ENCODE results near the gene UNC50. TPM values are rescaled to one million over a fixed set of nuclear protein-coding genes. Genes with fewer than 3 reads are reported as not detected.

UNC50 gene
- total and polyA plus RNA-seq, 8 donors, result 48.1 to 63.6 (median 54.6) TPM

DNA sequence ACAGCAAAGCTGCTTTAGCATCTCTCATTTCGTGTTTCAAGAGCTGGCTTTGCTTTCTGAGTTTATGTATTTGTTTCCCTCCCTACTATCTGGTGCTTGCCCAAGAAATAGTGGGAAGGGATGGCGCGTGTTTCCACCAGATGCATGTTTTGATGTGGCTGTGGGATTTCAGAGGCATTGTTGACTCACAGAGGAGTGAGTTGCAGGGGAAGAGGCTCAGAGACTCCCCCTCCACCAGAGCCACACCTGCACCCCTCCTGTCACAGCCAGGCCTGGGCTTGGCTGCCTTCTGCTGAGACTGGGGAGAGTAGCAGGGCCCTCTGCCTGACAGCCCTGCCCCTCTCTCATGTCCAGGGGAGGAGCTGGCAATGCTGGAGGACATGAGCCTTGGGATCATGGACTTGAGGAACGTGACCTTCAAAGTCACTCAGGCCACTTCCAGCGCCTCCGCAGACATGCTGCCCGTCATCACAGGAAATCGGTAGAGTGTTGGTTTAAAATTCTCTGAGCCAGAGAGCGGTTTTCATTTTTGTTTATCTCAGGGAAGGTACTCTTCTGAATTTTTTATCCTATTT lies 43.0 kb upstream of the UNC50 start:
- ATAC-seq (no peak), DNase-seq (no peak)
- Histone ChIP-seq H3K4me3 (no peak overlapping the region), H3K4me1 (peaks cover 0 to 3% of the 10 kb centered on the region in 2 donors), H3K27me3 (no peaks in the 10 kb centered on the region), H3K36me3 (peaks cover 0 to 82% of the 10 kb centered on the region in 2 donors), H3K27ac (no peak overlapping the region), H3K9me3 (no peaks in the 10 kb centered on the region)
- intact Hi-C loops (cut with DNase I), result no loop called here
- TF ChIP-seq, protein P1, sequence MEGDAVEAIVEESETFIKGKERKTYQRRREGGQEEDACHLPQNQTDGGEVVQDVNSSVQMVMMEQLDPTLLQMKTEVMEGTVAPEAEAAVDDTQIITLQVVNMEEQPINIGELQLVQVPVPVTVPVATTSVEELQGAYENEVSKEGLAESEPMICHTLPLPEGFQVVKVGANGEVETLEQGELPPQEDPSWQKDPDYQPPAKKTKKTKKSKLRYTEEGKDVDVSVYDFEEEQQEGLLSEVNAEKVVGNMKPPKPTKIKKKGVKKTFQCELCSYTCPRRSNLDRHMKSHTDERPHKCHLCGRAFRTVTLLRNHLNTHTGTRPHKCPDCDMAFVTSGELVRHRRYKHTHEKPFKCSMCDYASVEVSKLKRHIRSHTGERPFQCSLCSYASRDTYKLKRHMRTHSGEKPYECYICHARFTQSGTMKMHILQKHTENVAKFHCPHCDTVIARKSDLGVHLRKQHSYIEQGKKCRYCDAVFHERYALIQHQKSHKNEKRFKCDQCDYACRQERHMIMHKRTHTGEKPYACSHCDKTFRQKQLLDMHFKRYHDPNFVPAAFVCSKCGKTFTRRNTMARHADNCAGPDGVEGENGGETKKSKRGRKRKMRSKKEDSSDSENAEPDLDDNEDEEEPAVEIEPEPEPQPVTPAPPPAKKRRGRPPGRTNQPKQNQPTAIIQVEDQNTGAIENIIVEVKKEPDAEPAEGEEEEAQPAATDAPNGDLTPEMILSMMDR (IDR thresholded peaks at IDR 0.05), result no peak

DNA sequence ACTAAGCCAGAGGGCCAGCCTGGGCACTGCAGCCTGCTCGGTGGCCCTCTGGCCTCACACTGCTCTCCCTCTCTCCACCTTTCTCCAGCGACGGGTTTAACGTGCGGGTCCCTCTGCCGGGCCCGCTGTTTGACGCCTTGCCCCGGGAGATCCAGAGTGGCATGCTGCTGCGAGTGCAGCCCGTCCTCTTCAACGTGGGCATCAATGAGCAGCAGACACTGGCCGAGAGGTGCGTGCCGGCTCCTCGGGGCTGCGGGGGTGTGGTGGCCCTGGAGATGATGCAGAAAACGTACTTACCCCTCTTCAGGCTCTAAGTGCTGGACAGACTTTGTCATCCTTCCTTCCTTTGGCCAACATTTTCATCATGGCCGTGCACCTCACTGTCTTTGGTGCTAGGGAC lies 42.4 kb upstream of the UNC50 start:
- H3K36me3 ChIP-seq, result peaks cover 0 to 83% of the 10 kb centered on the region in 2 donors
- no peak for DNase-seq
- H3K4me1 ChIP-seq, result peaks cover 0 to 3% of the 10 kb centered on the region in 2 donors
- H3K27ac ChIP-seq, result no peak overlapping the region
- H3K27me3 ChIP-seq, result no peaks in the 10 kb centered on the region
- no peak overlapping the region for H3K4me3 ChIP-seq
- no peaks in the 10 kb centered on the region for H3K9me3 ChIP-seq
- TF ChIP-seq, protein P1 (IDR thresholded peaks at IDR 0.05), result no peak
- intact Hi-C loops (cut with DNase I), result no loop called here
- ATAC-seq, result no peak

DNA sequence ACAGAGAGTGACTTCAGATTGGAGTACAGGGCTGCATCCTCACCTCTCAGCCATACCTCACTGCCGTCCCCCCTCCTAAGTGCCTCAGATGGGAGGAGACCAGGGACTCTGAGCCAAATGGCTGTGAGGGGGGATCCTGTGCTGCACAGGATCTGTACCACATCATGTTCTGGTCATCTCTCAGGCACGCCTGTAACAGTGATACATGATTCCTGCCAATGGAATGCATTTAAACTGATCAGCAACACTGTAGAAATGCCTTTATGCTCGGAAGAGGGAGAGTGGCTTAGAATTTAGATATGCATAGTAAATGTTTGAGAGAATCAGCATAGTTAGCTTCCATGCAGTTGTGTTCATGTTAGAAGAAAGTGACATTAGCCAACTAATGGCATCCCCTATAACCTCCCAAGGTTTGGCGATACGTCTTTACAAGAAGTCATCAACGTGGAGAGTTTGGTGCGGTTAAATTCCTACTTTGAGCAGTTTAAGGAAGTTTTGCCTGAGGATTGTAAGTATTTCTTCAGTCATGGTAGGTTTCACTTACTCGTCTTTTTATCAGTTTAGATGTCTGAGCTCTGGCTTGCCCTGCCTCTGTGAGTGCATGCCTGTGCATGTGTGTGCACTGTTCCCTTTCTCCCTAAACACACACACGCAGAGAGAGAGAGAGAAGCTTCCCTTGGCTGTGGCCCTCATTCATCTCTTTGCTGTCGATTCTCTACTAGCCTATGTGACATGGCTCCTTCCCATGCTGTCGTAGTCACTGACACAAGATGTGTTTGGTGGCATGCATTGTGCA lies 40.0 kb upstream of the UNC50 start:
- H3K9me3 ChIP-seq, result no peaks in the 10 kb centered on the region
- TF ChIP-seq, protein P1 (IDR thresholded peaks at IDR 0.05), result no peak
- DNase-seq (no peak), ATAC-seq (no peak)
- H3K4me1 ChIP-seq, result no peaks in the 10 kb centered on the region
- H3K27me3 ChIP-seq, result no peaks in the 10 kb centered on the region
- H3K36me3 ChIP-seq, result peaks cover 0 to 100% of the 10 kb centered on the region in 2 donors
- no peak overlapping the region for H3K4me3 ChIP-seq
- H3K27ac ChIP-seq, result no peak overlapping the region
- intact Hi-C loops (cut with DNase I), result no loop called here

DNA sequence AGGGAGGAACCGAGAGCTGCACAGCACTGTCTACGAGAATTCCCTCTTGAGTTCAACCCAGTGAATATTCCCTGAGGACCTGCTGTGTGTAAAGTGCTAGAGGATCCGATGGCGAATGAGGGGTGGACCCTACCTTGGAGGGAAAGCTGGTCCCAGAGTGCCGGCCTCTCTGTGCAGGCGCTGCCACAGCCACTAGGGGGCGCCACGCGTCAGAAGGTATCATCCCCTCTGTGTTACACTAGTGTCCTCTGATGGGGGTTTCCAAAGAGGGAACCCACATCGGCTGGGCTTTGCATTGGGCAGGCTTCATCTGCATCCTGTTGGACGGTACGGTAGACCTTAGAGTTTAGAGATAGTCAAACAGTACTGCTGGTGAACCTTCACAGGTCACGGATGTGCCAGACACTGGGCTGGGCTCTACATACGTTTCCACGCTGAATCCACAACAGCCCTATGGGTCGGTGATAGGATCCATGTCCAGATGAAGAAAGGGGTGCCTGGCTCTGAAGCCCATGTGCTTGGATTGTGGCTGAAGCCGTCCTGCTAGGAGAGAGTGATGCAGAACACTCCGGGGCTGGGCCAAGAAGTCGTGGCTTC lies 39.1 kb upstream of the UNC50 start:
- H3K27ac ChIP-seq, result no peak overlapping the region
- no peaks in the 10 kb centered on the region for H3K4me1 ChIP-seq
- H3K27me3 ChIP-seq, result no peaks in the 10 kb centered on the region
- peaks cover 0 to 100% of the 10 kb centered on the region in 2 donors for H3K36me3 ChIP-seq
- intact Hi-C loops (cut with DNase I), result no loop called here
- TF ChIP-seq, protein P1 (IDR thresholded peaks at IDR 0.05), result peak; percentile 74 to 89
- no peaks in the 10 kb centered on the region for H3K9me3 ChIP-seq
- DNase-seq (peak in 1 of 4 donors; percentile 91), ATAC-seq (peak; percentile 53)
- no peak overlapping the region for H3K4me3 ChIP-seq

DNA sequence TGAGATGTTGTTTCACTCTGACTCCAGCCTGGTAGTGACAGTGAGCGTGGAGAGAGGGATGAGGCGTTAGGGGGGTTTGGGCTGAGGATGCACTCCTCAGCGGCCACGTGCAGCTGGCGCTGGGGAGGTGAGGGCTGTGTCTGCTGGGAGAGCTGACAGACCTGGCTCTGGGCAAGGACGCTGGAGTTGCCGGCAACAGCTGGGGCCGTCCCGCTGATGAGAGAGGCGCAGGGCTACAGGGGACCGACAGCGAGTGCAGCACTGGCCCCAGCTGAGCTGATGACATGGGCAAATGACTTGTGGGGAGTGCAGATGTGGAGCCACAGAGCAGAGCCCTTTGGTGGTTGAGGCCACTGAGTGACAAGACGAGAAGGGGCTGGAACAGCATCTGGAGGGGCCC lies 38.5 kb upstream of the UNC50 start:
- no peak for DNase-seq
- H3K27me3 ChIP-seq, result no peaks in the 10 kb centered on the region
- H3K4me1 ChIP-seq, result no peaks in the 10 kb centered on the region
- intact Hi-C loops (cut with DNase I), result no loop called here
- ATAC-seq, result no peak
- no peaks in the 10 kb centered on the region for H3K9me3 ChIP-seq
- TF ChIP-seq, protein P1 (IDR thresholded peaks at IDR 0.05), result no peak
- H3K36me3 ChIP-seq, result peaks cover 0 to 100% of the 10 kb centered on the region in 2 donors
- no peak overlapping the region for H3K27ac ChIP-seq
- H3K4me3 ChIP-seq, result no peak overlapping the region
